Measurements from ENCODE around the gene ARFRP1. TPM values are rescaled to one million over a fixed set of nuclear protein-coding genes. Genes with fewer than 3 reads are reported as not detected.

Gene ARFRP1
- total RNA-seq, 1 experiment from 2014 or later: 30.2 TPM

GRCh38 chr20:63748070-63748933 is 40.5 kb upstream of the ARFRP1 start:
- ATAC-seq (no peak), DNase-seq (ENCODE audit: low spot score) (no peak)
- H3K27ac Mint-ChIP-seq: no peak overlapping the region; the same call in 1 of the 2 replicates
- ChIA-PET CTCF (interaction anchor here (0.9 to 2.6 kb wide), 3 partner anchors 8 to 225 kb away, joined by 3 to 8 read pairs (median 3); no protein-coding TSS in a partner anchor), POLR2A (no interaction called here)
- no peaks in the 10 kb centered on the region for H3K27me3 Mint-ChIP-seq (ENCODE audit: low read depth)
- H3K36me3 Mint-ChIP-seq: 0 out of 2 replicates have a peak, but pooled peaks cover 3% of the 10 kb centered on the region
- TF ChIP-seq FOXK1 (CRISPR knock-in tag; IDR thresholded peaks at IDR 0.05) (no peak), ETV6 (CRISPR knock-in tag; IDR thresholded peaks at IDR 0.05) (no peak), ELF4 (CRISPR knock-in tag; IDR thresholded peaks at IDR 0.05; ENCODE audit: low read depth) (no peak), ZNF317 (CRISPR knock-in tag; IDR thresholded peaks at IDR 0.05; ENCODE audit: borderline replicate concordance, low read depth) (no peak), MAX (CRISPR knock-in tag; IDR thresholded peaks at IDR 0.05) (no peak), IRF1 (CRISPR knock-in tag; IDR thresholded peaks at IDR 0.05) (no peak), OVOL2 (CRISPR knock-in tag; IDR thresholded peaks at IDR 0.05; ENCODE audit: borderline replicate concordance) (no peak), SMAD3 (CRISPR knock-in tag; IDR thresholded peaks at IDR 0.05; ENCODE audit: borderline replicate concordance) (no peak), ZNF232 (CRISPR knock-in tag; IDR thresholded peaks at IDR 0.05) (no peak), PREB (CRISPR knock-in tag; IDR thresholded peaks at IDR 0.05; ENCODE audit: borderline replicate concordance) (no peak), MLX (CRISPR knock-in tag; IDR thresholded peaks at IDR 0.05) (no peak), HMGA2 (CRISPR knock-in tag; IDR thresholded peaks at IDR 0.05) (no peak), TEAD4 (CRISPR knock-in tag; IDR thresholded peaks at IDR 0.05) (no peak), SMAD4 (CRISPR knock-in tag; IDR thresholded peaks at IDR 0.05) (no peak), SP1 (CRISPR knock-in tag; conservative IDR thresholded peaks at IDR 0.05) (no peak), FOXP1 (CRISPR knock-in tag; IDR thresholded peaks at IDR 0.05; ENCODE audit: borderline replicate concordance) (no peak), ARID4B (CRISPR knock-in tag; IDR thresholded peaks at IDR 0.05; ENCODE audit: borderline replicate concordance) (no peak), ATF1 (CRISPR knock-in tag; IDR thresholded peaks at IDR 0.05) (no peak)
- peaks cover 10% of the 10 kb centered on the region for H3K4me1 Mint-ChIP-seq
- H3K9me3 Mint-ChIP-seq: no peaks in the 10 kb centered on the region
- no peak overlapping the region for H3K4me3 Mint-ChIP-seq
